ENCODE results near the gene ARHGAP25. TPM values are rescaled to one million over a fixed set of nuclear protein-coding genes. Genes with fewer than 3 reads are reported as not detected.

ARHGAP25 gene
- total RNA-seq, 1 experiment from 2014 or later = 0.27 TPM

DNA sequence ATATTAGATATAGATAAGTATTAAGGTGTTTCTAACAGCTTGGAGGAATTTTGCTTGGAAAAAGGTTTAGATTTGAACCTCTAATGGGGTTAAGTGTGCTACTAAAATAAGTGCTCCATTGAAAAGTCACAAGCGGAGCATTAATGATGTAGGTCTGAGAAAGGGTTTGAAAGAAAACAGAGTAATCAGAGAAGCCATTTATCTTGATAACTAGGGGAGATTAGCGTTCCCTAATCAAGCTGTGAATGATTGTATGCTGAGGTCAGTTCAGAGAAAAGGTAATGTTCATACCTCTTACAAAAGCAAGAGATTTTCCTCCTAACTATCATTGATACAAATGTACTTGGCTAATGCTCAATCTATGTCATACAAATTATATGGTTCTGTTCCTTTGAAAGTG lies 1.5 kb downstream of the ARHGAP25 start:
- POLR2A ChIA-PET = no interaction called here
- H3K4me2 ChIP-seq (ENCODE audit: low read length) = no peak overlapping the region
- 0 out of 2 replicates have a peak, but pooled peaks cover 11% of the 10 kb centered on the region for H3K27me3 ChIP-seq (ENCODE audit: insufficient read depth, low read length)
- H3K9ac ChIP-seq (ENCODE audit: low read length) = no peak overlapping the region
- no peaks in the 10 kb centered on the region for H3K36me3 ChIP-seq (ENCODE audit: control insufficient read depth in 1 of 2, insufficient read depth in 2 of 2, low read length in 2 of 2)
- BruUV-seq (replicated peaks) = no TSS peak
- RAD21 ChIA-PET (ENCODE audit: low non-redundant PET in 1 of 2, low total read pairs in 2 of 2, uncharacterized antibody in 2 of 2, unreplicated experiment in 2 of 2) = no interaction called here
- DNase-seq (ENCODE audit: low read depth, low spot score) = no peak
- H3K9me2 ChIP-seq (ENCODE audit: insufficient read depth) = no peaks in the 10 kb centered on the region
- H4K20me1 ChIP-seq (ENCODE audit: insufficient read depth) = no peaks in the 10 kb centered on the region
- H3K4me1 ChIP-seq (ENCODE audit: control insufficient read depth in 1 of 2, insufficient read depth in 2 of 2, low read length in 2 of 2) = peaks cover 0 to under 1% of the 10 kb centered on the region in 2 experiments; a peak in 1 of 4 replicates
- no peaks in the 10 kb centered on the region for H3K9me3 ChIP-seq (ENCODE audit: control insufficient read depth in 1 of 2, insufficient read depth in 1 of 2, low read depth in 1 of 2, low read length in 2 of 2)
- intact Hi-C loops (cut with micrococcal nuclease) = no loop called here
- no peaks in the 10 kb centered on the region for H3K79me2 ChIP-seq (ENCODE audit: insufficient read depth, low read length)
- no peak for TF ChIP-seq POLR2A (IDR thresholded peaks at IDR 0.05; ENCODE audit: borderline replicate concordance, extremely low read depth, insufficient read depth, insufficient read length)
- no peak for TF ChIP-seq JUND (IDR thresholded peaks at IDR 0.05)
- no peak for TF ChIP-seq CEBPB (IDR thresholded peaks at IDR 0.05; ENCODE audit: low read depth)
- no peak for TF ChIP-seq YY1 (IDR thresholded peaks at IDR 0.05; ENCODE audit: extremely low read depth, insufficient replicate concordance, low read depth, low read length)
- no peak for TF ChIP-seq FOSL1 (IDR thresholded peaks at IDR 0.05; ENCODE audit: low read depth)
- TF ChIP-seq CBX3 (IDR thresholded peaks at IDR 0.05; ENCODE audit: low read depth) = no peak
- no peak for TF ChIP-seq SP1 (IDR thresholded peaks at IDR 0.05; ENCODE audit: low read depth)
- TF ChIP-seq ELF1 (IDR thresholded peaks at IDR 0.05; ENCODE audit: borderline replicate concordance, low read depth) = no peak
- no peak for TF ChIP-seq ZBTB33 (IDR thresholded peaks at IDR 0.05; ENCODE audit: extremely low read depth, insufficient replicate concordance, low read length)
- TF ChIP-seq ZFX (IDR thresholded peaks at IDR 0.05) = no peak
- no peak for TF ChIP-seq EGR1 (IDR thresholded peaks at IDR 0.05; ENCODE audit: low read depth)
- TF ChIP-seq, protein P1, sequence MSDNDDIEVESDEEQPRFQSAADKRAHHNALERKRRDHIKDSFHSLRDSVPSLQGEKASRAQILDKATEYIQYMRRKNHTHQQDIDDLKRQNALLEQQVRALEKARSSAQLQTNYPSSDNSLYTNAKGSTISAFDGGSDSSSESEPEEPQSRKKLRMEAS (IDR thresholded peaks at IDR 0.05) = no peak
- no peak for TF ChIP-seq SRF (IDR thresholded peaks at IDR 0.05; ENCODE audit: low read depth)
- no peak for TF ChIP-seq CTCF (IDR thresholded peaks at IDR 0.05 in 2 of 3, conservative IDR thresholded peaks at IDR 0.05 in 1 of 3; ENCODE audit: borderline replicate concordance in 1 of 3, insufficient read depth in 1 of 3, low read depth in 2 of 3, low read length in 2 of 3)
- no peak for TF ChIP-seq EZH2phosphoT487 (IDR thresholded peaks at IDR 0.05; ENCODE audit: borderline replicate concordance)
- TF ChIP-seq ATF3 (IDR thresholded peaks at IDR 0.05) = no peak
- TF ChIP-seq REST (IDR thresholded peaks at IDR 0.05; ENCODE audit: low read depth) = no peak
- TF ChIP-seq TCF7L2 (IDR thresholded peaks at IDR 0.05; ENCODE audit: borderline replicate concordance, extremely low read depth, insufficient read depth, insufficient read length) = no peak
- no peak for TF ChIP-seq ZNF274 (IDR thresholded peaks at IDR 0.05; ENCODE audit: low read depth, low read length)
- no peak overlapping the region for H3K27ac ChIP-seq (ENCODE audit: low read depth, low read length)
- ATAC-seq = no peak
- no peak overlapping the region for H3K4me3 ChIP-seq (replicated peaks in 1 of 2; ENCODE audit: low read depth in 1 of 2, low read length in 2 of 2)
- no peak overlapping the region for H2AFZ ChIP-seq (ENCODE audit: low read depth, low read length, poor library complexity, severe bottlenecking)
- CTCF ChIA-PET = interaction anchor here (1.5 kb wide), 1 partner anchor 10 kb away, joined by 3 read pairs; no protein-coding TSS in a partner anchor
